HL-60 (cell line): ENCODE results near the gene LIN7B.

ENCODE experiments used
- DNase-seq, 2 experiments: peaks; one replicate each; pipeline ENCODE4 v3.0.0-alpha.2; 2010 to 2020; ENCODE audit warnings: low read depth in 1 of 2, low spot score in 1 of 2
- H3K27ac ChIP-seq: fragments of 250-450 bp; sonication (Bioruptor Pico); replicated peaks from 2 replicates; pipeline ENCODE4 v1.5.1; 2020; ENCODE audit warnings: mild to moderate bottlenecking, moderate library complexity
- H3K27me3 ChIP-seq: fragments of 250-450 bp; sonication (Bioruptor Pico); 2 replicates; pipeline ENCODE4 v1.5.1; 2021; ENCODE audit warnings: mild to moderate bottlenecking, moderate library complexity; ENCODE audit not compliant: insufficient read depth, poor library complexity, severe bottlenecking
- H3K4me3 ChIP-seq: replicated peaks from 2 replicates; pipeline ENCODE4 v1.5.1; 2011; ENCODE audit warnings: mild to moderate bottlenecking, control low read depth, low read length; ENCODE audit not compliant: insufficient read depth
- GABPA ChIP-seq: IDR thresholded peaks from 2 replicates; pipeline ENCODE4 v1.6.1; 2012; ENCODE audit warnings: low read depth
- POLR2AphosphoS5 ChIP-seq: IDR thresholded peaks from 2 replicates; pipeline ENCODE4 v1.6.1; 2012; ENCODE audit warnings: low read depth
- SPI1 ChIP-seq: IDR thresholded peaks from 2 replicates; pipeline ENCODE4 v1.6.1; 2012; ENCODE audit warnings: low read depth, mild to moderate bottlenecking, borderline replicate concordance
- TF ChIP-seq, protein P1 (sequence below): IDR thresholded peaks from one replicate; pipeline ENCODE4 v1.5.1; 2011; ENCODE audit warnings: low read length, control low read depth, inconsistent platforms; ENCODE audit not compliant: insufficient read depth
- TF ChIP-seq, protein P2 (sequence below): IDR thresholded peaks from 2 replicates; pipeline ENCODE4 v1.6.1; 2012; ENCODE audit warnings: low read depth; ENCODE audit not compliant: insufficient replicate concordance

LIN7B gene

DNA sequence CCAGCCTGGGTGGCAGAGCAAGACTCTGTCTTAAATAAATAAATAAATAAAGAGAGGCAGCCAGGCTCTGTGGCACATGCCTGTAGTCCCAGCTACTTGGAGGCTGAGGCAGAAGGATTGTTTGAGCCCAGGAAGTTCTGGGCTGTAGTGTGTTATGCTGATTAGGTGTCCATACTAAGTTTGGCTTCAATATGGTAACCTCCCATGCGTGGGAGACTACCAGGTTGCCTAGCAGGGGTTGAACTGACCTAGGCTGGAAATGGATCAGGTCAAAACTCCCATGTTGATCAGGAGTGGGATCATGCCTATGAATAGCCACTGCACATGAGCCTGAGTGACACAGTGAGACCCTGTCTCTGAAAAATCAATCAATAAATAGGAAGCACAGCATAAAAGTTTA is 32.9 kb upstream of the LIN7B start:
- no peak overlapping the region for H3K4me3 ChIP-seq
- no peaks in the 10 kb centered on the region for H3K27me3 ChIP-seq
- TF ChIP-seq POLR2AphosphoS5 (no peak), GABPA (no peak), SPI1 (no peak)
- TF ChIP-seq, protein P1, sequence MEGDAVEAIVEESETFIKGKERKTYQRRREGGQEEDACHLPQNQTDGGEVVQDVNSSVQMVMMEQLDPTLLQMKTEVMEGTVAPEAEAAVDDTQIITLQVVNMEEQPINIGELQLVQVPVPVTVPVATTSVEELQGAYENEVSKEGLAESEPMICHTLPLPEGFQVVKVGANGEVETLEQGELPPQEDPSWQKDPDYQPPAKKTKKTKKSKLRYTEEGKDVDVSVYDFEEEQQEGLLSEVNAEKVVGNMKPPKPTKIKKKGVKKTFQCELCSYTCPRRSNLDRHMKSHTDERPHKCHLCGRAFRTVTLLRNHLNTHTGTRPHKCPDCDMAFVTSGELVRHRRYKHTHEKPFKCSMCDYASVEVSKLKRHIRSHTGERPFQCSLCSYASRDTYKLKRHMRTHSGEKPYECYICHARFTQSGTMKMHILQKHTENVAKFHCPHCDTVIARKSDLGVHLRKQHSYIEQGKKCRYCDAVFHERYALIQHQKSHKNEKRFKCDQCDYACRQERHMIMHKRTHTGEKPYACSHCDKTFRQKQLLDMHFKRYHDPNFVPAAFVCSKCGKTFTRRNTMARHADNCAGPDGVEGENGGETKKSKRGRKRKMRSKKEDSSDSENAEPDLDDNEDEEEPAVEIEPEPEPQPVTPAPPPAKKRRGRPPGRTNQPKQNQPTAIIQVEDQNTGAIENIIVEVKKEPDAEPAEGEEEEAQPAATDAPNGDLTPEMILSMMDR: no peak
- TF ChIP-seq, protein P2, sequence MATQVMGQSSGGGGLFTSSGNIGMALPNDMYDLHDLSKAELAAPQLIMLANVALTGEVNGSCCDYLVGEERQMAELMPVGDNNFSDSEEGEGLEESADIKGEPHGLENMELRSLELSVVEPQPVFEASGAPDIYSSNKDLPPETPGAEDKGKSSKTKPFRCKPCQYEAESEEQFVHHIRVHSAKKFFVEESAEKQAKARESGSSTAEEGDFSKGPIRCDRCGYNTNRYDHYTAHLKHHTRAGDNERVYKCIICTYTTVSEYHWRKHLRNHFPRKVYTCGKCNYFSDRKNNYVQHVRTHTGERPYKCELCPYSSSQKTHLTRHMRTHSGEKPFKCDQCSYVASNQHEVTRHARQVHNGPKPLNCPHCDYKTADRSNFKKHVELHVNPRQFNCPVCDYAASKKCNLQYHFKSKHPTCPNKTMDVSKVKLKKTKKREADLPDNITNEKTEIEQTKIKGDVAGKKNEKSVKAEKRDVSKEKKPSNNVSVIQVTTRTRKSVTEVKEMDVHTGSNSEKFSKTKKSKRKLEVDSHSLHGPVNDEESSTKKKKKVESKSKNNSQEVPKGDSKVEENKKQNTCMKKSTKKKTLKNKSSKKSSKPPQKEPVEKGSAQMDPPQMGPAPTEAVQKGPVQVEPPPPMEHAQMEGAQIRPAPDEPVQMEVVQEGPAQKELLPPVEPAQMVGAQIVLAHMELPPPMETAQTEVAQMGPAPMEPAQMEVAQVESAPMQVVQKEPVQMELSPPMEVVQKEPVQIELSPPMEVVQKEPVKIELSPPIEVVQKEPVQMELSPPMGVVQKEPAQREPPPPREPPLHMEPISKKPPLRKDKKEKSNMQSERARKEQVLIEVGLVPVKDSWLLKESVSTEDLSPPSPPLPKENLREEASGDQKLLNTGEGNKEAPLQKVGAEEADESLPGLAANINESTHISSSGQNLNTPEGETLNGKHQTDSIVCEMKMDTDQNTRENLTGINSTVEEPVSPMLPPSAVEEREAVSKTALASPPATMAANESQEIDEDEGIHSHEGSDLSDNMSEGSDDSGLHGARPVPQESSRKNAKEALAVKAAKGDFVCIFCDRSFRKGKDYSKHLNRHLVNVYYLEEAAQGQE: no peak
- H3K27ac ChIP-seq: no peak overlapping the region
- no peak for DNase-seq

DNA sequence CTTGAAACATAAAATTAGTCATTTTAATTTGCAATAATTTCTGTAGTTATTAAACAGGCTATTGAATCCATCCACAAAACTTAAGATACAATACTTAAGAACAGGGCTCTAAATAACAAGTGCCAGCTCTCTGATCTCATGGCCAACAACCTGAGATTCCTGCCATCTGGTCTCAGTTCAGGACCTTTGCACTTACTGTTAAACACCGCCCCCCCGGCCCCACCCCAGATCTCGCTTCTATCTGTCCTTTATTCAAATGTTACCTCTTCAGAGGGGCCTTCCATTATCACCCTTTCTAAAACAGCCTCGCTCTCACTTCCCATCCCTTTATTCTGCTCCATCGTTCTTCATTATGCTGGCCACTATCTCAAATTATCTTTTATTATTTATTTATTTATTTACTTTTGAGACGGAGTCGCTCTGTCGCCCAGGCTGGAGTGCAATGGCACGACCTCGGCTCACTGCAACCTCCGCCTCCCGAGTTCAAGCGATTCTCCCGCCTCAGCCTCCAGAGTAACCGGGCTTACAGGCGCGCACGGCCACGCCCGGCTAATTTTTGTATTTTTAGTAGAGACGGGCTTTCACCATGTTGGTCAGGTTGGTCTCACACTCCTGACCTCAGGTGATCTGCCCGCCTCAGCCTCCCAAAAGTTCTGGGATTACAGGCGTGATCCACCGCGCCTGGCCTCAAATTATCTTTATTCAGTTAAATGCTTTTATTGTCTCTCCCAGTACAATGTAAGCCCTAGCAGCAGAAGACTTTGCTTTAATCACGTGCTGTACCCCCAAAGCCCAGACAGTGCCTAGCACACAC is 29.8 kb upstream of the LIN7B start:
- Histone ChIP-seq H3K27ac (peak overlapping the region; percentile 95), H3K27me3 (no peaks in the 10 kb centered on the region), H3K4me3 (peak overlapping the region; percentile 94)
- TF ChIP-seq GABPA (no peak), POLR2AphosphoS5 (no peak), SPI1 (no peak)
- TF ChIP-seq, protein P1: no peak
- TF ChIP-seq, protein P2: no peak
- DNase-seq: no peak

DNA sequence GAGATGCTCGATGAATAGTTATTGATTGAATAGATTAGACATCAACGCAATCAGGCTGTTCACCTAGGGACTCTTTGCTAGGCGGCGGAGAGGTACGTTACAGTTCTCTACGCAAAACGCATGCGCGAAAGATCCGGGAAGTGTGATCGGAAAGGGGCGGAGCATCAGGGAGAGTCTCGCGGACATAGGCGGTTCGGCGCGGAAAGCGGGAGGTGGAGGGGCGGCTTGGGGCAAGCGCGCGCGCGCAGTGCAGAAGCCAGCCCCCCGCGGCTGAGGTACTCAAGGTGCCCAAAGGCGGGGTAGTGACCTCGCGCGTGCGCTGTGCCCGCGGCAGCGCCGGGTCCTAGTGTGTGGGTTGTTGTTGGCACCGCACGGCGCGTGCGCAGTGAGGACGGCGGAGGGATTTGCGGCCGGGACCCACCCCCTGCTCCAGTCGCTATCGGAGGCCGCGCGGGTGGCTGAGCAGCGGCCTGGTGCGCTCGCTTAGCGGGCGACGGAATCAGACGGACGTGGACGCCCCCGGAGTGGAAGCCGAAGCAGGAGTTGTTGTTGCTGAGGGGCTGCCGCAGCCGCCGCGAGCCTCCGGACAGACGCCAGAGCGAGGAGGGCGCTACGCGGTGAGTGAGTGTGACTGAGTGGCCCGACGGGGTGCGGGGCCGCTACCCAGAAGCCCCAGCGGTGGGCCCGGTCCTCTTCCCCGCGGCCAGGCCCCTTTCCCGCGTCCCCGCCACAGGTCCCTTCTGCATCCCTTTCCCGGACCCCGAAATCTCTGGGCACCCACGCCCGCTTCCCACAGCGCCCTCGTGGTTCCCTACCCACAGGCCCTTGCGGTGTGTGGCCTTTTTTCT is 28.9 kb upstream of the LIN7B start, which contains the start of gene SNRNP70:
SNRNP70 (plus strand) TSS at position 432 of the 848 bp plus-strand sequence. CDS start 964 bp downstream, outside the sequence.
- Histone ChIP-seq H3K27me3 (no peaks in the 10 kb centered on the region), H3K27ac (peak within 1 kb of the TSS; percentile 95), H3K4me3 (peak within 1 kb of the TSS; percentile 94)
- peak; percentile 98 for TF ChIP-seq POLR2AphosphoS5
- TF ChIP-seq, protein P1: no peak
- TF ChIP-seq, protein P2: peak; percentile 75
- DNase-seq: peak; percentile 98 to 99
